ENCODE results near the gene KSR1. TPM values are rescaled to one million over a fixed set of nuclear protein-coding genes. Genes with fewer than 3 reads are reported as not detected.
"Not testable (repeated sequence)": the region's sequence is repeated elsewhere in the genome, so short reads cannot be mapped to it uniquely, and the experiment has no call there.

KSR1 gene
- total RNA-seq, 3 donors from 2014 or later, result 14.1 to 36.4 (median 24.0) TPM

GRCh38 chr17:27428781-27429505 lies 27.3 kb upstream of the KSR1 start:
- intact Hi-C loops (cut with DNase I; ENCODE audit: low total_unique reads), result no loop called here
- no peak for DNase-seq (ENCODE audit: low spot score in 2 of 2)
- Histone ChIP-seq H3K4me1 (no peaks in the 10 kb centered on the region), H3K36me3 (no peaks in the 10 kb centered on the region), H3K4me3 (no peak overlapping the region), H3K27me3 (no peaks in the 10 kb centered on the region), H3K27ac (no peak overlapping the region), H3K9me3 (no peaks in the 10 kb centered on the region)
- TF ChIP-seq POLR2AphosphoS5 (IDR thresholded peaks at IDR 0.05) (no peak), POLR2A (IDR thresholded peaks at IDR 0.05) (no peak)
- TF ChIP-seq, protein P1, sequence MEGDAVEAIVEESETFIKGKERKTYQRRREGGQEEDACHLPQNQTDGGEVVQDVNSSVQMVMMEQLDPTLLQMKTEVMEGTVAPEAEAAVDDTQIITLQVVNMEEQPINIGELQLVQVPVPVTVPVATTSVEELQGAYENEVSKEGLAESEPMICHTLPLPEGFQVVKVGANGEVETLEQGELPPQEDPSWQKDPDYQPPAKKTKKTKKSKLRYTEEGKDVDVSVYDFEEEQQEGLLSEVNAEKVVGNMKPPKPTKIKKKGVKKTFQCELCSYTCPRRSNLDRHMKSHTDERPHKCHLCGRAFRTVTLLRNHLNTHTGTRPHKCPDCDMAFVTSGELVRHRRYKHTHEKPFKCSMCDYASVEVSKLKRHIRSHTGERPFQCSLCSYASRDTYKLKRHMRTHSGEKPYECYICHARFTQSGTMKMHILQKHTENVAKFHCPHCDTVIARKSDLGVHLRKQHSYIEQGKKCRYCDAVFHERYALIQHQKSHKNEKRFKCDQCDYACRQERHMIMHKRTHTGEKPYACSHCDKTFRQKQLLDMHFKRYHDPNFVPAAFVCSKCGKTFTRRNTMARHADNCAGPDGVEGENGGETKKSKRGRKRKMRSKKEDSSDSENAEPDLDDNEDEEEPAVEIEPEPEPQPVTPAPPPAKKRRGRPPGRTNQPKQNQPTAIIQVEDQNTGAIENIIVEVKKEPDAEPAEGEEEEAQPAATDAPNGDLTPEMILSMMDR (IDR thresholded peaks at IDR 0.05), result no peak

DNA sequence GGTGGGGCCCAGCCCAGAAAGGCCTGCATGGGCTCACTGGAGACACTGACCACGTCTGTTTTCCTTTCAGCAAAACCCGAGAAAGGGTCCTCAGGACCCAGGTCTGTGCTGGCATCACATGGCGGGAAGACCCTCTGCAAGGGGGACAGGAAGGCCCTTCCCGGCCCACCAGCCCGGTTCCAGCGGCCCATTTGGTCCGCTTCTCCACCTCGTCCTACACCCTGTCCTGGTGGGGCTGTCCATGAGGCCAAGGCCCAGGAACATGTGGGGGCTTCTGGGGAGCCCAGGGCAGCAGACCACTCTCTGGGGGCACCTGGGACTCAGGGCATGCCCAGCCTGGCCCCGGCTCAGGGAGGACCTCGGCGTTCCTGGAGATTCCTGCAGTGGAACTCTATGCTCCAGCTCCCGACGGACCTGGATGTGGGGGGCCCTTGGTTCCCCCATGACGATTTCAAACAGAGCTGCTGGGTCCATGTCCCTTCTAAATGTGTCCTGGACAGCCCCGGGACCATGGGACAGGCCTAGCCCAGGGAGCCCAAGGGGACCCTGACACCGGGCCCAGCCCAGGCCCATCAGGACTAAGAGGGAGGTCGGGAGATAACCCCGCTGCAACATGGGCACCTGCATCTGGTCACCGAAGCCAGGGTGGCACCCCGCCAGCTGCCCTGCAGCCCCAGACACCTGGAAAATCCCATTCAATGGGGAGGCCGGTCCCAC lies 26.4 kb upstream of the KSR1 start:
- Histone ChIP-seq H3K4me1 (no peaks in the 10 kb centered on the region), H3K36me3 (no peaks in the 10 kb centered on the region), H3K27me3 (no peaks in the 10 kb centered on the region), H3K27ac (no peak overlapping the region), H3K4me3 (no peak overlapping the region), H3K9me3 (no peaks in the 10 kb centered on the region)
- TF ChIP-seq, protein P1 (IDR thresholded peaks at IDR 0.05), result no peak
- TF ChIP-seq POLR2AphosphoS5 (IDR thresholded peaks at IDR 0.05) (no peak), POLR2A (IDR thresholded peaks at IDR 0.05) (no peak)
- DNase-seq (ENCODE audit: low spot score in 2 of 2), result no peak
- intact Hi-C loops (cut with DNase I; ENCODE audit: low total_unique reads), result no loop called here

DNA sequence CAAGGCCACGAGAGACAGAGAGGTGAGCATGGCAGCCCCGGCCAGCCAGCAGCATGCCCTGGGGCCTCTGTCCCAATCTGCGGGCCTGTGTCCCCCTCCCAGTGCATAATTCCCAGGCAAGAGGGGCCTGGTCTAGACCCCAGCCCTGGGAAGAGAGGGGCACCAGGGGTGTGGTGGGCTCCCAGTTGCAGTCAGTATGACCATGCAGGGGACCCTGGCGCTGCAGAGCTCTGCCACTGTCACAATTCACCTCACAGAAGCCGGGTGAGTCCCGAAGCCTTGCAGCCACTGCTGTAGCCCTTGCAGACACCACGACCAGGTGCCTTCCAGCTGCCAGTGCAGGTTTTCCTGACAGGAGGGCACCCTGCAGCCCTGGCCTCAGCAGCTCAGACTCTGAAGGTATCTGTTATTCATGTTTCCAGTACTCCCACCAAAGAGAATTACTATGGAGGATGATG lies 25.8 kb upstream of the KSR1 start:
- no peak for DNase-seq (ENCODE audit: low spot score in 2 of 2)
- no peaks in the 10 kb centered on the region for H3K36me3 ChIP-seq
- H3K4me3 ChIP-seq, result no peak overlapping the region
- no peak overlapping the region for H3K27ac ChIP-seq
- H3K4me1 ChIP-seq, result no peaks in the 10 kb centered on the region
- intact Hi-C loops (cut with DNase I; ENCODE audit: low total_unique reads), result no loop called here
- H3K9me3 ChIP-seq, result no peaks in the 10 kb centered on the region
- H3K27me3 ChIP-seq, result no peaks in the 10 kb centered on the region
- TF ChIP-seq, protein P1 (IDR thresholded peaks at IDR 0.05), result no peak
- no peak for TF ChIP-seq POLR2A (IDR thresholded peaks at IDR 0.05)
- TF ChIP-seq POLR2AphosphoS5 (IDR thresholded peaks at IDR 0.05), result no peak

DNA sequence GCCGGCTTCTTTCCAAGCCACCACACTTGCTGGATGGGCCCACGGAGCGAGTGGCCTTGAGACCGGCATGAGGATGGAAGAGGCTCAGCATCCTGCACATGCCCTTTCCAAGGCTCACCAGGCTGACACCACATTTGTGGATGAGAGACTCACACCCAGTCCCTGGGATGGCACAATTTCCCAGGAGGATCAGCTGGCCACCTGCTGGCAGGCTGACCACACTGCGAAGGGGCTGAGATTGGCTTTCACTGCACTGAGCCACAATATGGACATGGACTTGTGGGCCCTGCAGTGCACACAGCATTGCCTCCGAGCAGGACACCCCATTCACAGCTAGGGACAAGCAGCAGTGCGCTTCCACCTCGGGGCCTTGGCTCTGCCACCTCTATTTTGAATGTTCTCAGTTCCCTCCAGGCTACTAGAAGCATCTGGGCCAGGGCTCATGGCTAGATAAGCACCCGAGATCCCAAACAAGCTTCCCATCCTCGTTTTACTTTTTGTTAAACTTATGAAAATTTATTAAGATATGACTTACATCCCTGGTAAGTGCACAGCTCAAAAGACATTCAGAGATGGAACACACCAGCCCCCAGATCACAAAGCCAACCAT lies 25.3 kb upstream of the KSR1 start:
- H3K4me1 ChIP-seq, result no peaks in the 10 kb centered on the region
- H3K4me3 ChIP-seq, result no peak overlapping the region
- no peaks in the 10 kb centered on the region for H3K9me3 ChIP-seq
- H3K36me3 ChIP-seq, result no peaks in the 10 kb centered on the region
- TF ChIP-seq, protein P1 (IDR thresholded peaks at IDR 0.05), result peak; percentile 16 to 34 (median 34)
- TF ChIP-seq POLR2A (IDR thresholded peaks at IDR 0.05) (no peak), POLR2AphosphoS5 (IDR thresholded peaks at IDR 0.05) (no peak)
- no peak overlapping the region for H3K27ac ChIP-seq
- H3K27me3 ChIP-seq, result no peaks in the 10 kb centered on the region
- intact Hi-C loops (cut with DNase I; ENCODE audit: low total_unique reads), result no loop called here
- no peak for DNase-seq (ENCODE audit: low spot score in 2 of 2)

DNA sequence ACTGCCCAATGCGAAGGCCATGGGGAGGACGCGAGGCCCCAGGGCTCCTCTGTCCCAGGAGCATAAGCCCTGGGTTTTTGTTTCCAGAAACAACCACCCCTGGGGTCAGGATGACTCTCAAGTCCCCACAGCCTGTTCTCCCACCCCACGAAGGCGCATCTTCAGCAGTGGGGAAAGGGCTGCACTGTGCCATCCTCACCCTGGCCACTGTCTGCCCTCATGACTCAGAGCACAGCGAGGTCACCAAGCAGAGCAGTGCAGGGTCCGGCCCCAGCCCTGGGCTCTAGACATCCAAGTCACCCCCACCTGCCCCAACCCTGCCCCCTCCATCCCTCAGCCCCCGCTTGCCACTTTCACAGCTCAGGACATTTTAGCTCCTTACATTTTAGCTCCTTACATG lies 22.7 kb upstream of the KSR1 start:
- Histone ChIP-seq H3K9me3 (no peaks in the 10 kb centered on the region), H3K36me3 (no peaks in the 10 kb centered on the region), H3K27me3 (no peaks in the 10 kb centered on the region), H3K4me1 (no peaks in the 10 kb centered on the region), H3K27ac (no peak overlapping the region), H3K4me3 (no peak overlapping the region)
- no peak for DNase-seq (ENCODE audit: low spot score in 2 of 2)
- TF ChIP-seq POLR2A (IDR thresholded peaks at IDR 0.05), result no peak
- TF ChIP-seq, protein P1 (IDR thresholded peaks at IDR 0.05), result no peak
- TF ChIP-seq POLR2AphosphoS5 (IDR thresholded peaks at IDR 0.05), result no peak
- intact Hi-C loops (cut with DNase I; ENCODE audit: low total_unique reads), result no loop called here

- H3K4me1 ChIP-seq; H3K27me3 ChIP-seq; H3K27ac ChIP-seq; H3K4me3 ChIP-seq; H3K36me3 ChIP-seq; DNase-seq (ENCODE audit: low spot score in 2 of 2); intact Hi-C loops (cut with DNase I; ENCODE audit: low total_unique reads); H3K9me3 ChIP-seq: not testable (repeated sequence)
Observed at GRCh38 chr17:27435431-27436070, 20.7 kb upstream of the KSR1 start.

All from breast epithelium (tissue), 4 donors.